ENCODE data around the gene CNOT4.

The CNOT4 gene

DNA sequence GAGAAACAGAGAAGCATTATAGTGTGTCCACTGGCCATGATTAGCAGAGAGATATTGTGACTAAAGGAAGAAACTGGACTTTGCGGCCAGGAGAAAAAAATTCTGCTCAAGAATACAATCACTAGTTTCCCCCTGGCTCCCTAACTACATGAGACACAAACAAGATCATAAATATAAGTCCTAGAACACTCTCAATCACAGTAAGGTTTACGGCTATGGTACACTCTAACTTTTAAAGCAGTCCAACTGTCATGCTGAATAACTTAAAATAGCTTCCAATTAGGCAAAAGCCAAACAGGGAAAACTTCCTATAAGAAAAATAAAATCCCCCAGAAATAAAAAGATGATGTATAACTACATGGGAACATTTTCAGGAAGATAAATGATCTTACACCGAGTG is 144.2 kb downstream of the CNOT4 start:
- H3K4me3 ChIP-seq (ENCODE audit: low read depth in 1 of 2, low read length in 1 of 2) = no peak overlapping the region
- H3K36me3 ChIP-seq = peaks cover 22% of the 10 kb centered on the region
- TF ChIP-seq, protein P1, sequence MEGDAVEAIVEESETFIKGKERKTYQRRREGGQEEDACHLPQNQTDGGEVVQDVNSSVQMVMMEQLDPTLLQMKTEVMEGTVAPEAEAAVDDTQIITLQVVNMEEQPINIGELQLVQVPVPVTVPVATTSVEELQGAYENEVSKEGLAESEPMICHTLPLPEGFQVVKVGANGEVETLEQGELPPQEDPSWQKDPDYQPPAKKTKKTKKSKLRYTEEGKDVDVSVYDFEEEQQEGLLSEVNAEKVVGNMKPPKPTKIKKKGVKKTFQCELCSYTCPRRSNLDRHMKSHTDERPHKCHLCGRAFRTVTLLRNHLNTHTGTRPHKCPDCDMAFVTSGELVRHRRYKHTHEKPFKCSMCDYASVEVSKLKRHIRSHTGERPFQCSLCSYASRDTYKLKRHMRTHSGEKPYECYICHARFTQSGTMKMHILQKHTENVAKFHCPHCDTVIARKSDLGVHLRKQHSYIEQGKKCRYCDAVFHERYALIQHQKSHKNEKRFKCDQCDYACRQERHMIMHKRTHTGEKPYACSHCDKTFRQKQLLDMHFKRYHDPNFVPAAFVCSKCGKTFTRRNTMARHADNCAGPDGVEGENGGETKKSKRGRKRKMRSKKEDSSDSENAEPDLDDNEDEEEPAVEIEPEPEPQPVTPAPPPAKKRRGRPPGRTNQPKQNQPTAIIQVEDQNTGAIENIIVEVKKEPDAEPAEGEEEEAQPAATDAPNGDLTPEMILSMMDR (IDR thresholded peaks at IDR 0.05) = no peak
- no peak overlapping the region for H3K27ac ChIP-seq
- H3K4me1 ChIP-seq (ENCODE audit: control insufficient read depth in 1 of 2, insufficient read depth in 1 of 2, low read depth in 1 of 2, low read length in 1 of 2) = no peaks in the 10 kb centered on the region
- no peaks in the 10 kb centered on the region for H3K27me3 ChIP-seq
- H3K9me3 ChIP-seq = no peaks in the 10 kb centered on the region

DNA sequence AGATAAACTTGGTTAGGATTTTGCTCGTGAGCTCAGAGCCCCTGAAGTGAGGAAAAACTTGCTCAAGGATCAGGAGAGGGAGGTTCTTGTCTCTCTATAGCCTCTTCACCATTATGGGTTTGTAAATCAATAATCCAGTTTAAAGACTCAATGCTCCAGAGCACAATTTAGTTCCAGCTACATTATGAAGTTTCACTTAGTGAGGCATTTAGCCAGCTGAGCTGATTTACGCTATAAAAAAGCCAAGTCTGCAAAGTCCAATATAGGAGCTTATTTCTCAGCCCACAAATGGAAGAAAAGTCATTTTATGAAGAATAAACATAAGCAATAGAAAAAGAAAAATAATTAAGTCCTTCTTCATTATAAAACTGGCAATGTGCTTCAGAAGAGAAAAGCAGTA is 145.7 kb downstream of the CNOT4 start:
- TF ChIP-seq, protein P1 (IDR thresholded peaks at IDR 0.05) = no peak
- Histone ChIP-seq H3K36me3 (peaks cover 22% of the 10 kb centered on the region), H3K27ac (no peak overlapping the region), H3K4me1 (ENCODE audit: control insufficient read depth in 1 of 2, insufficient read depth in 1 of 2, low read depth in 1 of 2, low read length in 1 of 2) (no peaks in the 10 kb centered on the region), H3K4me3 (ENCODE audit: low read depth in 1 of 2, low read length in 1 of 2) (no peak overlapping the region), H3K27me3 (no peaks in the 10 kb centered on the region), H3K9me3 (no peaks in the 10 kb centered on the region)

DNA sequence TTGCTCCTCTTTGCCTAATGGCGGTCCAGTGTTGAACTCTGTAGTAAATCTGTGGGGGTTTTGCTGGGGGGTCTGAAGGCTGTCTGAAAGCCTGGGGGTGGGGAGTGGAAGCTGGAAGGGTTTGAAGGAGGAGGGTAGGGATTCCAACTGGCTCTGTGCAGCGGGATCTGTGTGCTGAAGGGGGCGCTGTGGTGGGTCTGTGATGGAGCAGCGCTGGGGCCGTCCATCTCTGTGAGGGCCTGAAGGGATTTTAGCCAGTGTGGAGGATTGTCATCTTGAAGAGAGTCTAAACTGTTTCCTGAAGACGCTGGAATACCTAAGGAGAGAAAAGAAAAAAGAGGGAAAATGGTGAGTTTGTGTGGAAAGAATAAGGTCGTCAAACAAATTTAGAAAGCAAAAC is 147.0 kb downstream of the CNOT4 start:
- Histone ChIP-seq H3K4me3 (ENCODE audit: low read depth in 1 of 2, low read length in 1 of 2) (no peak overlapping the region), H3K27me3 (no peaks in the 10 kb centered on the region), H3K9me3 (no peaks in the 10 kb centered on the region), H3K36me3 (peaks cover 22% of the 10 kb centered on the region), H3K27ac (no peak overlapping the region), H3K4me1 (ENCODE audit: control insufficient read depth in 1 of 2, insufficient read depth in 1 of 2, low read depth in 1 of 2, low read length in 1 of 2) (no peaks in the 10 kb centered on the region)
- TF ChIP-seq, protein P1 (IDR thresholded peaks at IDR 0.05) = no peak

DNA sequence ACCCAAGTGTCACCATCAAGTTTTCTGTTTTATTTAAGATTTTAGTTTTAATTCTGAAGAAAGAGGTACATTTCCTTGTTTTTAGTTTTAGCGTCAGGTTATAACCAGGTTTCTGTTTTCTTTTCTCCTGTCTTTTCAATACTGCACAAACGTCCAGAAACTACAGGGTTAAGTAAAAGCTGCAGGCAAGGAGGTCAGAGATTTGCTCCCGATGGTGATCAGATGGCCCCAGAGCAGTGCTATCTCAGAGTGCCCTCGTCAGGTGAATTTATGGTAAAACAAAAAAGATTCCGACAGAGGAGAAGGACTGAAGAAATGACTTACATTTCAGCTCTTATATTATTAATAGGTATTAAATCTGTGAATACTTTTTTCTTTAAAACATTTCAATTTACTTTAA is 148.1 kb downstream of the CNOT4 start:
- H3K27me3 ChIP-seq = no peaks in the 10 kb centered on the region
- H3K36me3 ChIP-seq = peaks cover 22% of the 10 kb centered on the region
- TF ChIP-seq, protein P1 (IDR thresholded peaks at IDR 0.05) = no peak
- H3K9me3 ChIP-seq = no peaks in the 10 kb centered on the region
- no peak overlapping the region for H3K4me3 ChIP-seq (ENCODE audit: low read depth in 1 of 2, low read length in 1 of 2)
- no peaks in the 10 kb centered on the region for H3K4me1 ChIP-seq (ENCODE audit: control insufficient read depth in 1 of 2, insufficient read depth in 1 of 2, low read depth in 1 of 2, low read length in 1 of 2)
- no peak overlapping the region for H3K27ac ChIP-seq

DNA sequence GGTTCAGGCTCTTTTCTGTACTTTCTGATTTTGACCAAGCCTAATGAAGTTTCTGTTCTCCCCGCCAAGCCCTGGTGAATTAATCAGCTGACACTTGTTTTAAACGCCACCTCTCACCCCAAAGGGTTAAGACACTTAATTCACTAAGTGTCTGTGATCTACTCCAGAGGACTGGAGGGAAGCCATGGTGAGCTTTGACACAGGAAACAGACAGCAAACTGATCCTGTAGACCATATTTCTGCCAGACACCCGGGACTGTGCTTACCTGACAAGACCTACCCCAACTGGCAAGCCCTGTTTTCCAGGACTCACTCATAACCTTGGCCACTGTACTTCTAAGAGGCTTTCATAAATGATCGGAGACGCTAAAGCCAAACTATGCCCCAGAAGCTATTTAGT is 150.3 kb downstream of the CNOT4 start:
- no peaks in the 10 kb centered on the region for H3K4me1 ChIP-seq (ENCODE audit: control insufficient read depth in 1 of 2, insufficient read depth in 1 of 2, low read depth in 1 of 2, low read length in 1 of 2)
- no peak overlapping the region for H3K27ac ChIP-seq
- TF ChIP-seq, protein P1 (IDR thresholded peaks at IDR 0.05) = no peak
- H3K4me3 ChIP-seq (ENCODE audit: low read depth in 1 of 2, low read length in 1 of 2) = no peak overlapping the region
- H3K36me3 ChIP-seq = peaks cover 22% of the 10 kb centered on the region
- no peaks in the 10 kb centered on the region for H3K9me3 ChIP-seq
- H3K27me3 ChIP-seq = no peaks in the 10 kb centered on the region
